PFSK-1 (cell line): ENCODE measurements around the gene NAPG.

Experiments
- FOXP2 ChIP-seq: optimal IDR thresholded peaks from 2 replicates; pipeline ENCODE3; 2011; ENCODE audit warnings: borderline replicate concordance, control low read depth, inconsistent platforms; ENCODE audit not compliant: insufficient read depth; ENCODE audit errors: extremely low read length, extremely low read depth
- POLR2AphosphoS5 ChIP-seq: IDR thresholded peaks from 2 replicates; pipeline ENCODE4 v1.6.1; 2012; ENCODE audit warnings: low read depth, mild to moderate bottlenecking, control low read depth, low read length, moderate library complexity
- REST ChIP-seq, 2 experiments: IDR thresholded peaks; 2 replicates each; pipeline versions ENCODE4 v1.6.1 to v1.8.0; 2011 to 2012; ENCODE audit warnings: low read depth in 2 of 2, low read length in 2 of 2, control low read depth in 1 of 2, inconsistent platforms in 1 of 2, mild to moderate bottlenecking in 1 of 2, moderate library complexity in 1 of 2; ENCODE audit not compliant: insufficient read depth in 1 of 2
- SIN3A ChIP-seq: IDR thresholded peaks from 2 replicates; pipeline ENCODE4 v1.6.1; 2012; ENCODE audit warnings: mild to moderate bottlenecking, low read length, moderate library complexity, borderline replicate concordance; ENCODE audit not compliant: insufficient read depth
- TAF1 ChIP-seq: IDR thresholded peaks from 2 replicates; pipeline ENCODE4 v1.6.1; 2012; ENCODE audit warnings: low read length, control low read depth, borderline replicate concordance; ENCODE audit not compliant: insufficient read depth

Gene NAPG

GRCh38 chr18:10519366-10519765 is 6.5 kb upstream of the NAPG start:
- TF ChIP-seq REST (IDR thresholded peaks at IDR 0.05; ENCODE audit: insufficient read depth in 1 of 2, low read depth in 2 of 2, low read length in 2 of 2) (no peak), TAF1 (no peak), SIN3A (no peak), POLR2AphosphoS5 (no peak), FOXP2 (no peak)

GRCh38 chr18:10519999-10520935 is 5.6 kb upstream of the NAPG start:
- no peak for TF ChIP-seq FOXP2
- TF ChIP-seq REST (IDR thresholded peaks at IDR 0.05; ENCODE audit: insufficient read depth in 1 of 2, low read depth in 2 of 2, low read length in 2 of 2), result no peak
- no peak for TF ChIP-seq POLR2AphosphoS5
- TF ChIP-seq SIN3A, result no peak
- no peak for TF ChIP-seq TAF1

GRCh38 chr18:10521566-10521965 is 4.3 kb upstream of the NAPG start:
- TF ChIP-seq SIN3A, result no peak
- no peak for TF ChIP-seq FOXP2
- no peak for TF ChIP-seq REST (IDR thresholded peaks at IDR 0.05; ENCODE audit: insufficient read depth in 1 of 2, low read depth in 2 of 2, low read length in 2 of 2)
- no peak for TF ChIP-seq TAF1
- no peak for TF ChIP-seq POLR2AphosphoS5

- no peak for TF ChIP-seq SIN3A
Measured at GRCh38 chr18:10522574-10522973, 3.3 kb upstream of the NAPG start.

GRCh38 chr18:10523544-10523943 is 2.3 kb upstream of the NAPG start:
- TF ChIP-seq POLR2AphosphoS5 (no peak), FOXP2 (no peak), REST (IDR thresholded peaks at IDR 0.05; ENCODE audit: insufficient read depth in 1 of 2, low read depth in 2 of 2, low read length in 2 of 2) (no peak), SIN3A (no peak)
